Measurements from ENCODE around the gene THSD4.

THSD4 gene

GRCh38 chr15:71426792-71427191 lies 311.5 kb downstream of the THSD4 start:
- H3K4me1 ChIP-seq (ENCODE audit: control extremely low read depth in 1 of 4, control insufficient read depth in 4 of 4, insufficient read depth in 4 of 4, low read length in 3 of 4), result peaks cover 0 to 1% (median 0%) of the 10 kb centered on the region in 4 experiments
- H3K4me3 ChIP-seq (ENCODE audit: control insufficient read depth in 1 of 7, extremely low read depth in 1 of 7, insufficient read depth in 4 of 7, low read depth in 2 of 7, low read length in 6 of 7), result no peak overlapping the region
- ChIA-PET CTCF (no interaction called here), POLR2A (no interaction called here)
- WGBS (ENCODE audit: insufficient coverage), result no CpG with 5 or more reads among the region's 2 CpGs
- no peaks in the 10 kb centered on the region for H3K9me3 ChIP-seq (ENCODE audit: control extremely low read depth in 1 of 5, control insufficient read depth in 4 of 5, insufficient read depth in 2 of 5, low read depth in 1 of 5, low read length in 4 of 5)
- H3K27ac ChIP-seq (ENCODE audit: insufficient read depth in 1 of 2, low read depth in 1 of 2, low read length in 2 of 2, poor library complexity in 1 of 2, severe bottlenecking in 2 of 2), result no peak overlapping the region
- no peaks in the 10 kb centered on the region for H3K27me3 ChIP-seq (replicated peaks in 2 of 5; ENCODE audit: control insufficient read depth in 4 of 5, insufficient read depth in 5 of 5, low read length in 4 of 5)
- DNase-seq, result no peak
- no peaks in the 10 kb centered on the region for H3K36me3 ChIP-seq (ENCODE audit: control insufficient read depth in 4 of 4, insufficient read depth in 4 of 4, low read length in 3 of 4)

GRCh38 chr15:71430782-71431181 lies 315.5 kb downstream of the THSD4 start:
- Histone ChIP-seq H3K27ac (ENCODE audit: insufficient read depth in 1 of 2, low read depth in 1 of 2, low read length in 2 of 2, poor library complexity in 1 of 2, severe bottlenecking in 2 of 2) (no peak overlapping the region), H3K4me1 (ENCODE audit: control extremely low read depth in 1 of 4, control insufficient read depth in 4 of 4, insufficient read depth in 4 of 4, low read length in 3 of 4) (peaks cover 0 to 1% (median 0%) of the 10 kb centered on the region in 4 experiments), H3K36me3 (ENCODE audit: control insufficient read depth in 4 of 4, insufficient read depth in 4 of 4, low read length in 3 of 4) (no peaks in the 10 kb centered on the region), H3K9me3 (ENCODE audit: control extremely low read depth in 1 of 5, control insufficient read depth in 4 of 5, insufficient read depth in 2 of 5, low read depth in 1 of 5, low read length in 4 of 5) (no peaks in the 10 kb centered on the region), H3K4me3 (ENCODE audit: control insufficient read depth in 1 of 7, extremely low read depth in 1 of 7, insufficient read depth in 4 of 7, low read depth in 2 of 7, low read length in 6 of 7) (no peak overlapping the region), H3K27me3 (replicated peaks in 2 of 5; ENCODE audit: control insufficient read depth in 4 of 5, insufficient read depth in 5 of 5, low read length in 4 of 5) (no peaks in the 10 kb centered on the region)
- no peak for DNase-seq
- POLR2A ChIA-PET, result no interaction called here
- WGBS (ENCODE audit: insufficient coverage), result 86% methylated on average over 1 of the region's 2 CpGs
- CTCF ChIA-PET, result interaction anchor here (1.1 to 1.7 kb wide), 3 partner anchors 14 to 44 kb away, joined by 3 to 4 read pairs (median 3); no protein-coding TSS in a partner anchor

GRCh38 chr15:71431343-71432336 lies 316.4 kb downstream of the THSD4 start:
- POLR2A ChIA-PET, result interaction anchor here (0.6 to 0.7 kb wide), 2 partner anchors 101 to 881 kb away, joined by 3 read pairs; no protein-coding TSS in a partner anchor
- CTCF ChIA-PET, result interaction anchor here (1.1 to 1.7 kb wide), 3 partner anchors 13 to 45 kb away, joined by 3 to 4 read pairs (median 3); no protein-coding TSS in a partner anchor
- WGBS (ENCODE audit: insufficient coverage), result 95% methylated on average over 4 of the region's 8 CpGs

GRCh38 chr15:71433402-71433801 lies 318.1 kb downstream of the THSD4 start:
- ChIA-PET CTCF (interaction anchor here (1.2 to 13.3 kb wide), 2 partner anchors 10 to 48 kb away, joined by 4 to 136 read pairs; no protein-coding TSS in a partner anchor), POLR2A (no interaction called here)
- no peak overlapping the region for H3K27ac ChIP-seq (ENCODE audit: insufficient read depth in 1 of 2, low read depth in 1 of 2, low read length in 2 of 2, poor library complexity in 1 of 2, severe bottlenecking in 2 of 2)
- no peak for DNase-seq
- H3K4me1 ChIP-seq (ENCODE audit: control extremely low read depth in 1 of 4, control insufficient read depth in 4 of 4, insufficient read depth in 4 of 4, low read length in 3 of 4), result peaks cover 0 to 1% (median 0%) of the 10 kb centered on the region in 4 experiments
- H3K9me3 ChIP-seq (ENCODE audit: control extremely low read depth in 1 of 5, control insufficient read depth in 4 of 5, insufficient read depth in 2 of 5, low read depth in 1 of 5, low read length in 4 of 5), result no peaks in the 10 kb centered on the region
- peaks cover 0 to 2% (median 0%) of the 10 kb centered on the region in 5 experiments for H3K27me3 ChIP-seq (replicated peaks in 2 of 5; ENCODE audit: control insufficient read depth in 4 of 5, insufficient read depth in 5 of 5, low read length in 4 of 5)
- WGBS (ENCODE audit: insufficient coverage), result 100% methylated on average over 1 of the region's 1 CpG
- no peaks in the 10 kb centered on the region for H3K36me3 ChIP-seq (ENCODE audit: control insufficient read depth in 4 of 4, insufficient read depth in 4 of 4, low read length in 3 of 4)
- no peak overlapping the region for H3K4me3 ChIP-seq (ENCODE audit: control insufficient read depth in 1 of 7, extremely low read depth in 1 of 7, insufficient read depth in 4 of 7, low read depth in 2 of 7, low read length in 6 of 7)

More at GRCh38 chr15:71431343-71432336, 316.4 kb downstream of the THSD4 start:
- peaks cover 0 to 2% (median 0%) of the 10 kb centered on the region in 5 experiments for H3K27me3 ChIP-seq (replicated peaks in 2 of 5; ENCODE audit: control insufficient read depth in 4 of 5, insufficient read depth in 5 of 5, low read length in 4 of 5)
- no peak overlapping the region for H3K4me3 ChIP-seq (ENCODE audit: control insufficient read depth in 1 of 7, extremely low read depth in 1 of 7, insufficient read depth in 4 of 7, low read depth in 2 of 7, low read length in 6 of 7)
- no peak for DNase-seq
- H3K9me3 ChIP-seq (ENCODE audit: control extremely low read depth in 1 of 5, control insufficient read depth in 4 of 5, insufficient read depth in 2 of 5, low read depth in 1 of 5, low read length in 4 of 5), result no peaks in the 10 kb centered on the region
- H3K4me1 ChIP-seq (ENCODE audit: control extremely low read depth in 1 of 4, control insufficient read depth in 4 of 4, insufficient read depth in 4 of 4, low read length in 3 of 4), result peaks cover 0 to 1% (median 0%) of the 10 kb centered on the region in 4 experiments
- no peak overlapping the region for H3K27ac ChIP-seq (ENCODE audit: insufficient read depth in 1 of 2, low read depth in 1 of 2, low read length in 2 of 2, poor library complexity in 1 of 2, severe bottlenecking in 2 of 2)
- no peaks in the 10 kb centered on the region for H3K36me3 ChIP-seq (ENCODE audit: control insufficient read depth in 4 of 4, insufficient read depth in 4 of 4, low read length in 3 of 4)

- no peaks in the 10 kb centered on the region for H3K9me3 ChIP-seq (ENCODE audit: control extremely low read depth in 1 of 5, control insufficient read depth in 4 of 5, insufficient read depth in 2 of 5, low read depth in 1 of 5, low read length in 4 of 5)
- no peaks in the 10 kb centered on the region for H3K36me3 ChIP-seq (ENCODE audit: control insufficient read depth in 4 of 4, insufficient read depth in 4 of 4, low read length in 3 of 4)
- no peak for DNase-seq
- H3K27me3 ChIP-seq (replicated peaks in 2 of 5; ENCODE audit: control insufficient read depth in 4 of 5, insufficient read depth in 5 of 5, low read length in 4 of 5), result peaks cover 0 to 2% (median 0%) of the 10 kb centered on the region in 5 experiments
- CTCF ChIA-PET, result interaction anchor here (1.3 to 13.3 kb wide), 2 partner anchors 21 to 49 kb away, joined by 3 to 136 read pairs; no protein-coding TSS in a partner anchor
- no peak overlapping the region for H3K27ac ChIP-seq (ENCODE audit: insufficient read depth in 1 of 2, low read depth in 1 of 2, low read length in 2 of 2, poor library complexity in 1 of 2, severe bottlenecking in 2 of 2)
- WGBS (ENCODE audit: insufficient coverage), result 92% methylated on average over 2 of the region's 2 CpGs
- H3K4me1 ChIP-seq (ENCODE audit: control extremely low read depth in 1 of 4, control insufficient read depth in 4 of 4, insufficient read depth in 4 of 4, low read length in 3 of 4), result no peaks in the 10 kb centered on the region
- no peak overlapping the region for H3K4me3 ChIP-seq (ENCODE audit: control insufficient read depth in 1 of 7, extremely low read depth in 1 of 7, insufficient read depth in 4 of 7, low read depth in 2 of 7, low read length in 6 of 7)
- POLR2A ChIA-PET, result interaction anchor here (0.7 kb wide), 1 partner anchor 552 kb away, joined by 5 read pairs; no protein-coding TSS in a partner anchor
Measured at GRCh38 chr15:71434774-71435173, 319.5 kb downstream of the THSD4 start.

GRCh38 chr15:71435552-71435951 lies 320.3 kb downstream of the THSD4 start:
- POLR2A ChIA-PET, result no interaction called here
- no peak for DNase-seq
- H3K27me3 ChIP-seq (replicated peaks in 2 of 5; ENCODE audit: control insufficient read depth in 4 of 5, insufficient read depth in 5 of 5, low read length in 4 of 5), result peaks cover 0 to 2% (median 0%) of the 10 kb centered on the region in 5 experiments
- CTCF ChIA-PET, result interaction anchor here (0.9 to 13.3 kb wide), 3 partner anchors 12 to 50 kb away, joined by 3 to 136 read pairs (median 3); no protein-coding TSS in a partner anchor
- H3K9me3 ChIP-seq (ENCODE audit: control extremely low read depth in 1 of 5, control insufficient read depth in 4 of 5, insufficient read depth in 2 of 5, low read depth in 1 of 5, low read length in 4 of 5), result no peaks in the 10 kb centered on the region
- 75% methylated on average over 4 of the region's 6 CpGs for WGBS (ENCODE audit: insufficient coverage)
- no peak overlapping the region for H3K27ac ChIP-seq (ENCODE audit: insufficient read depth in 1 of 2, low read depth in 1 of 2, low read length in 2 of 2, poor library complexity in 1 of 2, severe bottlenecking in 2 of 2)
- no peaks in the 10 kb centered on the region for H3K4me1 ChIP-seq (ENCODE audit: control extremely low read depth in 1 of 4, control insufficient read depth in 4 of 4, insufficient read depth in 4 of 4, low read length in 3 of 4)
- no peak overlapping the region for H3K4me3 ChIP-seq (ENCODE audit: control insufficient read depth in 1 of 7, extremely low read depth in 1 of 7, insufficient read depth in 4 of 7, low read depth in 2 of 7, low read length in 6 of 7)
- H3K36me3 ChIP-seq (ENCODE audit: control insufficient read depth in 4 of 4, insufficient read depth in 4 of 4, low read length in 3 of 4), result no peaks in the 10 kb centered on the region
